Neural cell (in vitro differentiated cells): ENCODE data around the gene ITPKB.

ENCODE experiments used
- EP300 ChIP-seq: fragments of 450-650 bp; conservative IDR thresholded peaks from 2 replicates; pipeline ENCODE4 v1.6.1; 2014; ENCODE audit warnings: antibody characterized with exemption, mild to moderate bottlenecking, moderate library complexity; ENCODE audit not compliant: poor library complexity, severe bottlenecking
- EZH2 ChIP-seq: fragments of 200-600, 300-800 bp; shearing (Covaris generic), sonication (generic); IDR thresholded peaks from 2 replicates; pipeline ENCODE4 v1.6.1; 2014; ENCODE audit warnings: antibody characterized with exemption, low read length, borderline replicate concordance, mild to moderate bottlenecking; ENCODE audit not compliant: insufficient read depth, poor library complexity, severe bottlenecking
- MXI1 ChIP-seq: fragments of 450-650 bp; conservative IDR thresholded peaks from 2 replicates; pipeline ENCODE4 v1.6.1; 2014; ENCODE audit warnings: antibody characterized with exemption, mild to moderate bottlenecking; ENCODE audit not compliant: poor library complexity, severe bottlenecking
- POLR2AphosphoS5 ChIP-seq: IDR thresholded peaks from 2 replicates; pipeline ENCODE4 v1.6.1; 2012
- RAD21 ChIP-seq: fragments of 450-650 bp; conservative IDR thresholded peaks from 2 replicates; pipeline ENCODE4 v1.6.1; 2014; ENCODE audit warnings: antibody characterized with exemption, mild to moderate bottlenecking, moderate library complexity
- SMC3 ChIP-seq: fragments of 450-650 bp; conservative IDR thresholded peaks from 2 replicates; pipeline ENCODE4 v1.6.1; 2014; ENCODE audit warnings: antibody characterized with exemption, mild to moderate bottlenecking, moderate library complexity; ENCODE audit not compliant: poor library complexity
- TAF1 ChIP-seq: IDR thresholded peaks from 2 replicates; pipeline ENCODE4 v1.6.1; 2012; ENCODE audit warnings: low read depth
- TF ChIP-seq, protein P1 (sequence below): fragments of 450-650 bp; IDR thresholded peaks from 2 replicates; pipeline ENCODE4 v1.5.1; 2014; ENCODE audit warnings: antibody characterized with exemption, mild to moderate bottlenecking, moderate library complexity; ENCODE audit not compliant: poor library complexity, severe bottlenecking
- TF ChIP-seq, protein P2 (sequence below): IDR thresholded peaks from 2 replicates; pipeline ENCODE4 v1.6.1; 2012; ENCODE audit warnings: borderline replicate concordance

DNA sequence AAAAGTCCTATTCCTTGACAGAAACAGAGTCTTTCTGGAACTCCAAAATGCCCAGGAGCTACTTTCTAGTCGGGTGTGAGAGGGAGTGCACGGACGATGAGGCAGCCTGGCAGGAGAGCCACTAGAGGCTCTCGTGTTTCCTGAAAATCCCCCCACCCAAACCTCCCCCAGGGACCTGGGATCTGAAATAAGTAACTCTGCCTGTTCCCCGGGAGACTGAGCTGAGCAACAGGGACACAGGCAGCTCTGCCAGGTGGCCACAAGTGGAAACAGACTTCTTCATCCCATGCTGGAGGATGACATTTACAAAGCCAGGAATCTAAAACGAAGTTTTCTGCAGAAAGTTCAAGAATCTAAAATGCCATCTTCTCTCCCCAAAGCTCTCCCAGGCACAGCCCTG, 77.1 kb downstream of the ITPKB start:
- TF ChIP-seq, protein P1, sequence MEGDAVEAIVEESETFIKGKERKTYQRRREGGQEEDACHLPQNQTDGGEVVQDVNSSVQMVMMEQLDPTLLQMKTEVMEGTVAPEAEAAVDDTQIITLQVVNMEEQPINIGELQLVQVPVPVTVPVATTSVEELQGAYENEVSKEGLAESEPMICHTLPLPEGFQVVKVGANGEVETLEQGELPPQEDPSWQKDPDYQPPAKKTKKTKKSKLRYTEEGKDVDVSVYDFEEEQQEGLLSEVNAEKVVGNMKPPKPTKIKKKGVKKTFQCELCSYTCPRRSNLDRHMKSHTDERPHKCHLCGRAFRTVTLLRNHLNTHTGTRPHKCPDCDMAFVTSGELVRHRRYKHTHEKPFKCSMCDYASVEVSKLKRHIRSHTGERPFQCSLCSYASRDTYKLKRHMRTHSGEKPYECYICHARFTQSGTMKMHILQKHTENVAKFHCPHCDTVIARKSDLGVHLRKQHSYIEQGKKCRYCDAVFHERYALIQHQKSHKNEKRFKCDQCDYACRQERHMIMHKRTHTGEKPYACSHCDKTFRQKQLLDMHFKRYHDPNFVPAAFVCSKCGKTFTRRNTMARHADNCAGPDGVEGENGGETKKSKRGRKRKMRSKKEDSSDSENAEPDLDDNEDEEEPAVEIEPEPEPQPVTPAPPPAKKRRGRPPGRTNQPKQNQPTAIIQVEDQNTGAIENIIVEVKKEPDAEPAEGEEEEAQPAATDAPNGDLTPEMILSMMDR: no peak
- no peak for TF ChIP-seq RAD21
- no peak for TF ChIP-seq EP300
- TF ChIP-seq EZH2: no peak
- TF ChIP-seq POLR2AphosphoS5: no peak
- TF ChIP-seq TAF1: no peak
- TF ChIP-seq SMC3: no peak
- TF ChIP-seq, protein P2, sequence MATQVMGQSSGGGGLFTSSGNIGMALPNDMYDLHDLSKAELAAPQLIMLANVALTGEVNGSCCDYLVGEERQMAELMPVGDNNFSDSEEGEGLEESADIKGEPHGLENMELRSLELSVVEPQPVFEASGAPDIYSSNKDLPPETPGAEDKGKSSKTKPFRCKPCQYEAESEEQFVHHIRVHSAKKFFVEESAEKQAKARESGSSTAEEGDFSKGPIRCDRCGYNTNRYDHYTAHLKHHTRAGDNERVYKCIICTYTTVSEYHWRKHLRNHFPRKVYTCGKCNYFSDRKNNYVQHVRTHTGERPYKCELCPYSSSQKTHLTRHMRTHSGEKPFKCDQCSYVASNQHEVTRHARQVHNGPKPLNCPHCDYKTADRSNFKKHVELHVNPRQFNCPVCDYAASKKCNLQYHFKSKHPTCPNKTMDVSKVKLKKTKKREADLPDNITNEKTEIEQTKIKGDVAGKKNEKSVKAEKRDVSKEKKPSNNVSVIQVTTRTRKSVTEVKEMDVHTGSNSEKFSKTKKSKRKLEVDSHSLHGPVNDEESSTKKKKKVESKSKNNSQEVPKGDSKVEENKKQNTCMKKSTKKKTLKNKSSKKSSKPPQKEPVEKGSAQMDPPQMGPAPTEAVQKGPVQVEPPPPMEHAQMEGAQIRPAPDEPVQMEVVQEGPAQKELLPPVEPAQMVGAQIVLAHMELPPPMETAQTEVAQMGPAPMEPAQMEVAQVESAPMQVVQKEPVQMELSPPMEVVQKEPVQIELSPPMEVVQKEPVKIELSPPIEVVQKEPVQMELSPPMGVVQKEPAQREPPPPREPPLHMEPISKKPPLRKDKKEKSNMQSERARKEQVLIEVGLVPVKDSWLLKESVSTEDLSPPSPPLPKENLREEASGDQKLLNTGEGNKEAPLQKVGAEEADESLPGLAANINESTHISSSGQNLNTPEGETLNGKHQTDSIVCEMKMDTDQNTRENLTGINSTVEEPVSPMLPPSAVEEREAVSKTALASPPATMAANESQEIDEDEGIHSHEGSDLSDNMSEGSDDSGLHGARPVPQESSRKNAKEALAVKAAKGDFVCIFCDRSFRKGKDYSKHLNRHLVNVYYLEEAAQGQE: no peak
- TF ChIP-seq MXI1: no peak
